ENCODE measurements around the gene POU2AF2.

DNA sequence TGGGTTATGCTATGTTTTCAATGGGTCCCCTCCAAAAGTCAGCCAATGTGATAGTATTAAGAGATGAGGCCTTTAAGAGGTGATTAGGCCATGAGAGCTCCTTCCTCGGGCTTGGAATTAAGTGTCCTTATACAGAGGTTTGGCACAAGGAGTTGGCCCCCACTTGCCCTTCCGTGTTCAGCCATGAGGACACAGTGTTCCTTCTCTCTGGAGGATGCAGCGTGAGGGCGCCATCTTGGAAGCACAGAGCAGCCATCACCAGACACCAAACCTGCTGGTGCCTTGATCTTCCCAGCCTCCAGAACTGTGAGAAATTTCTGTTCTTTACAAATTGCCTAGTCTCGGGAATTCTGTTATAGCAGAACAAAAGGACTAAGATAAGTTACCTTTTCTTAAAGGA lies 79.7 kb downstream of the POU2AF2 start:
- TF ChIP-seq CTCF (IDR thresholded peaks at IDR 0.05), result no peak
- no peak for TF ChIP-seq POLR2A (IDR thresholded peaks at IDR 0.05)
- no peak for TF ChIP-seq POLR2AphosphoS5 (IDR thresholded peaks at IDR 0.05)
